Measurements from ENCODE around the gene EOGT.

EOGT gene

GRCh38 chr3:68996356-68996995 lies 17.0 kb downstream of the EOGT start:
- Histone ChIP-seq H3K27ac (ENCODE audit: low read depth, low read length) (no peak overlapping the region), H3K9me3 (ENCODE audit: control insufficient read depth in 5 of 5, low read length in 5 of 5) (no peaks in the 10 kb centered on the region), H3K9ac (ENCODE audit: low read length in 5 of 5) (no peak overlapping the region), H3K36me3 (ENCODE audit: control insufficient read depth in 5 of 5, insufficient read depth in 5 of 5, low read length in 5 of 5) (peaks cover 21 to 74% (median 51%) of the 10 kb centered on the region in 5 donors), H3K4me3 (ENCODE audit: low read depth in 1 of 5, low read length in 5 of 5) (no peak overlapping the region), H3K4me1 (ENCODE audit: control insufficient read depth in 5 of 5, insufficient read depth in 5 of 5, low read length in 5 of 5) (peaks cover 0 to 4% (median 0%) of the 10 kb centered on the region in 5 donors), H3K27me3 (ENCODE audit: control insufficient read depth in 5 of 5, insufficient read depth in 4 of 5, low read length in 5 of 5) (no peaks in the 10 kb centered on the region)

- Histone ChIP-seq H3K4me1 (ENCODE audit: control insufficient read depth in 5 of 5, insufficient read depth in 5 of 5, low read length in 5 of 5) (peaks cover 0 to 4% (median 0%) of the 10 kb centered on the region in 5 donors), H3K27ac (ENCODE audit: low read depth, low read length) (no peak overlapping the region), H3K9ac (ENCODE audit: low read length in 5 of 5) (no peak overlapping the region), H3K9me3 (ENCODE audit: control insufficient read depth in 5 of 5, low read length in 5 of 5) (no peaks in the 10 kb centered on the region), H3K27me3 (ENCODE audit: control insufficient read depth in 5 of 5, insufficient read depth in 4 of 5, low read length in 5 of 5) (no peaks in the 10 kb centered on the region), H3K36me3 (ENCODE audit: control insufficient read depth in 5 of 5, insufficient read depth in 5 of 5, low read length in 5 of 5) (peaks cover 34 to 65% (median 54%) of the 10 kb centered on the region in 5 donors), H3K4me3 (ENCODE audit: low read depth in 1 of 5, low read length in 5 of 5) (no peak overlapping the region)
Measured at GRCh38 chr3:68988740-68989139, 24.7 kb downstream of the EOGT start.

DNA sequence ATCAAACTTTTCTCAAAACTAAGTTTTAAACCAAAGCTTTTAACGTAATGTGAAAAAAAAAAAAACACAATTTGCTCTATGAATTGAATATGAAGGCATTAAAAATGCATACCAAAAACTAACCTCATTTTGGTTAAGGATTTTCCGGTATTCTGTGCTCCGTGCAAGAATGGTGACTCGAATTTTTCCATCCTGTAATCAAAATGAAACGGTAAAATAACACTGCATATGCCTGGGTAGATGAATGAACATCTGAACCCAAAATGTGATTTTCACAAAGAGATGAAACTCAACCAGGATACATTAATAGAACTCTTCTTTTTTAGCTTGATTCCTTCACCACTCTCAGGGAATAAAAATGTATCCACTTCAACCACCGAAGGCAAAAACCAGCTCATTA lies 26.2 kb downstream of the EOGT start:
- Histone ChIP-seq H3K4me3 (ENCODE audit: low read depth in 1 of 5, low read length in 5 of 5) (no peak overlapping the region), H3K27ac (ENCODE audit: low read depth, low read length) (no peak overlapping the region), H3K9ac (ENCODE audit: low read length in 5 of 5) (no peak overlapping the region), H3K36me3 (ENCODE audit: control insufficient read depth in 5 of 5, insufficient read depth in 5 of 5, low read length in 5 of 5) (peaks cover 42 to 72% (median 65%) of the 10 kb centered on the region in 5 donors), H3K27me3 (ENCODE audit: control insufficient read depth in 5 of 5, insufficient read depth in 4 of 5, low read length in 5 of 5) (no peaks in the 10 kb centered on the region), H3K4me1 (ENCODE audit: control insufficient read depth in 5 of 5, insufficient read depth in 5 of 5, low read length in 5 of 5) (no peaks in the 10 kb centered on the region), H3K9me3 (ENCODE audit: control insufficient read depth in 5 of 5, low read length in 5 of 5) (no peaks in the 10 kb centered on the region)

DNA sequence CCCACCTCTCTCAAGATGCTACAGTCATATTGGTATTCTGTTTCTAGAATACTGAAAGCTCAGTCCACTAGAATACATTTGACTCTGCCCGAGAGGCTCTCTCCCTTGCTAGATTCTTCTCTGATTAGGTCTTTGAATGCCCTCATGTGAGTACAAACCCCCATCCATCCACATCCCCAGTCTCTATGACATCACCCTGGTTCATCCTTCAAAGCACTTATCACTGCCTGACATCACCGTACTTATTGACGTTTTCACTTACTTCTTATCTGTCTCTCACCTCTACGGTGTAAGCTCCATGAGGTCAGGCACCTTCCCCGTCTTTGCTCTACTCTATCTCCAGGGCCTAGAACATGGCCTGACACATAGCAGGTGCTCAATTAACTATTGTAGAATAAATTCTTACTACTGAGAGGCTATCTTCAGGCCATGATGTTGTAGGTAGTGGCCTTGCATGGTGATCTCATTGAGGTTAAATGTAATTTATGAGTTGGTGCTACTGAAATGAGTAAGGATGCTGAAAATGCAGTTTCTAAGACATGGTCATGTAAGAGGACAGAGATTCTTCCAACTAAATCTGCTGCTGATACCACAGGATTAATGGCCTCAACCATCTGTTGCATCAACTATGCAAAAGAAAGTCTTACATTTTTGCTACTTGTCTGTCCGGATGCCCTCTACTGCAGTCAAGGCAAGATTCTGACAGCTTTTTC lies 26.8 kb downstream of the EOGT start:
- Histone ChIP-seq H3K4me3 (ENCODE audit: low read depth in 1 of 5, low read length in 5 of 5) (no peak overlapping the region), H3K36me3 (ENCODE audit: control insufficient read depth in 5 of 5, insufficient read depth in 5 of 5, low read length in 5 of 5) (peaks cover 42 to 76% (median 71%) of the 10 kb centered on the region in 5 donors), H3K9ac (ENCODE audit: low read length in 5 of 5) (no peak overlapping the region), H3K27ac (ENCODE audit: low read depth, low read length) (no peak overlapping the region), H3K4me1 (ENCODE audit: control insufficient read depth in 5 of 5, insufficient read depth in 5 of 5, low read length in 5 of 5) (no peaks in the 10 kb centered on the region), H3K9me3 (ENCODE audit: control insufficient read depth in 5 of 5, low read length in 5 of 5) (no peaks in the 10 kb centered on the region), H3K27me3 (ENCODE audit: control insufficient read depth in 5 of 5, insufficient read depth in 4 of 5, low read length in 5 of 5) (no peaks in the 10 kb centered on the region)

GRCh38 chr3:68985146-68985790 lies 28.2 kb downstream of the EOGT start:
- Histone ChIP-seq H3K27ac (ENCODE audit: low read depth, low read length) (no peak overlapping the region), H3K9ac (ENCODE audit: low read length in 5 of 5) (no peak overlapping the region), H3K4me1 (ENCODE audit: control insufficient read depth in 5 of 5, insufficient read depth in 5 of 5, low read length in 5 of 5) (no peaks in the 10 kb centered on the region), H3K27me3 (ENCODE audit: control insufficient read depth in 5 of 5, insufficient read depth in 4 of 5, low read length in 5 of 5) (no peaks in the 10 kb centered on the region), H3K36me3 (ENCODE audit: control insufficient read depth in 5 of 5, insufficient read depth in 5 of 5, low read length in 5 of 5) (peaks cover 47 to 84% (median 81%) of the 10 kb centered on the region in 5 donors), H3K9me3 (ENCODE audit: control insufficient read depth in 5 of 5, low read length in 5 of 5) (no peaks in the 10 kb centered on the region), H3K4me3 (ENCODE audit: low read depth in 1 of 5, low read length in 5 of 5) (no peak overlapping the region)

GRCh38 chr3:68984011-68984530 lies 29.4 kb downstream of the EOGT start:
- H3K9ac ChIP-seq (ENCODE audit: low read length in 5 of 5): no peak overlapping the region
- H3K36me3 ChIP-seq (ENCODE audit: control insufficient read depth in 5 of 5, insufficient read depth in 5 of 5, low read length in 5 of 5): peaks cover 59 to 95% (median 91%) of the 10 kb centered on the region in 5 donors
- H3K4me1 ChIP-seq (ENCODE audit: control insufficient read depth in 5 of 5, insufficient read depth in 5 of 5, low read length in 5 of 5): no peaks in the 10 kb centered on the region
- H3K27ac ChIP-seq (ENCODE audit: low read depth, low read length): no peak overlapping the region
- no peaks in the 10 kb centered on the region for H3K27me3 ChIP-seq (ENCODE audit: control insufficient read depth in 5 of 5, insufficient read depth in 4 of 5, low read length in 5 of 5)
- no peaks in the 10 kb centered on the region for H3K9me3 ChIP-seq (ENCODE audit: control insufficient read depth in 5 of 5, low read length in 5 of 5)
- no peak overlapping the region for H3K4me3 ChIP-seq (ENCODE audit: low read depth in 1 of 5, low read length in 5 of 5)

DNA sequence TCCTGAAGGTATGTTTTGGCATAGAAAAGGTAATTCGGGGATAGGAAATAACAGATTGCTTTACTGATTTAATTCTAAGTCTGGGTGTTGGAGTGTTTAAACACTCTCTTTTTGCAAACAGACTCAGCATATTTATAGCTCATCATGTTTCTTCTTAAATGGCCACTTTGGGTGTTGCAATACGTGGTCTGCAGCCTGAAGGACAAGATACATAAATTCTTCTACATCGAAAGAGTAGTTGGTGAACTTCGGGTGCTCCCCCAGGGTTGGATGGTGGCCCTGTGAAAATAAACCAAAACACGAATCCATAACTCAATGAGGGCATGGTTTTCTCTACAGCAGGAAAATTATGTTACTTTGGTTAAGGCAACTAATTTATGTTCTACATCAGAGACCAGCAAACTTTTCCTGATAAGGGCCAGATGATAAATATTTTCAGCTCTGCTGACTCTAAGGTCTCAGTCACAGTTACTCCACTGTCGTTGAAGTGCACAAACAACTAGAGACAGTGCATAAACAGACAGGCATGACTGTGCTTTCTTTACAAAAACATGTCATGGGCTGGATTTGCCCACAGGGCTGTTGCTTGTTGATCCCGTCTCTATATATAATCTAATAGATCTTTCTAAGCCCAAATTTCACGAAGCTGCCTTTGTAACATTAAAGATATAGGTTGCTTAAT lies 35.9 kb downstream of the EOGT start:
- no peaks in the 10 kb centered on the region for H3K9me3 ChIP-seq (ENCODE audit: control insufficient read depth in 5 of 5, low read length in 5 of 5)
- no peak overlapping the region for H3K4me3 ChIP-seq (ENCODE audit: low read depth in 1 of 5, low read length in 5 of 5)
- H3K36me3 ChIP-seq (ENCODE audit: control insufficient read depth in 5 of 5, insufficient read depth in 5 of 5, low read length in 5 of 5): peaks cover 58 to 72% (median 59%) of the 10 kb centered on the region in 5 donors
- H3K27ac ChIP-seq (ENCODE audit: low read depth, low read length): no peak overlapping the region
- H3K4me1 ChIP-seq (ENCODE audit: control insufficient read depth in 5 of 5, insufficient read depth in 5 of 5, low read length in 5 of 5): no peaks in the 10 kb centered on the region
- H3K9ac ChIP-seq (ENCODE audit: low read length in 5 of 5): no peak overlapping the region
- no peaks in the 10 kb centered on the region for H3K27me3 ChIP-seq (ENCODE audit: control insufficient read depth in 5 of 5, insufficient read depth in 4 of 5, low read length in 5 of 5)

GRCh38 chr3:68974711-68975110 lies 38.8 kb downstream of the EOGT start:
- Histone ChIP-seq H3K27ac (ENCODE audit: low read depth, low read length) (no peak overlapping the region), H3K9me3 (ENCODE audit: control insufficient read depth in 5 of 5, low read length in 5 of 5) (no peaks in the 10 kb centered on the region), H3K9ac (ENCODE audit: low read length in 5 of 5) (no peak overlapping the region), H3K36me3 (ENCODE audit: control insufficient read depth in 5 of 5, insufficient read depth in 5 of 5, low read length in 5 of 5) (peaks cover 32 to 45% (median 39%) of the 10 kb centered on the region in 5 donors), H3K4me3 (ENCODE audit: low read depth in 1 of 5, low read length in 5 of 5) (no peak overlapping the region), H3K4me1 (ENCODE audit: control insufficient read depth in 5 of 5, insufficient read depth in 5 of 5, low read length in 5 of 5) (peaks cover 0 to 2% (median 0%) of the 10 kb centered on the region in 5 donors), H3K27me3 (ENCODE audit: control insufficient read depth in 5 of 5, insufficient read depth in 4 of 5, low read length in 5 of 5) (no peaks in the 10 kb centered on the region)

DNA sequence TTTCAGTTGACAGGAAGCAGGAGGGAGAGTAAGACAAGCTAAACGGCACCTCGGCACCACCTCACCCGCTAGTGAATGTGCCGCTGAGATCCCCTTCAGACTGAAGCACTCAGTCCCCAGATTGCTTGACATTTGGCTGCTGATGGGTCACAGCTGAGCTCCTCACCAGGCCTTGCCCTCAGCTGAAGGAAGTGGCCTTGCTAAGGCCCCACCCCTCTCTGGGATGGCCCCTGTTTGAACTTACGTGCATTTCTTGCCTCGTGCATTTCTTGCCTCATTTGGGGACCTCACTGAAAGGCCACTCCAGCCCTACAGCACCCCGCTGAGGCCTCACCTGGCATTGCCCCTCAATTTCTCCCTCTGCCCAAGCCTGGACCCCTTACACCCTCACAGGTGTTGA lies 39.8 kb downstream of the EOGT start:
- Histone ChIP-seq H3K27ac (ENCODE audit: low read depth, low read length) (no peak overlapping the region), H3K4me1 (ENCODE audit: control insufficient read depth in 5 of 5, insufficient read depth in 5 of 5, low read length in 5 of 5) (peaks cover 0 to 2% (median 0%) of the 10 kb centered on the region in 5 donors), H3K9ac (ENCODE audit: low read length in 5 of 5) (no peak overlapping the region), H3K27me3 (ENCODE audit: control insufficient read depth in 5 of 5, insufficient read depth in 4 of 5, low read length in 5 of 5) (peaks cover 0 to 4% (median 0%) of the 10 kb centered on the region in 5 donors), H3K9me3 (ENCODE audit: control insufficient read depth in 5 of 5, low read length in 5 of 5) (no peaks in the 10 kb centered on the region), H3K4me3 (ENCODE audit: low read depth in 1 of 5, low read length in 5 of 5) (no peak overlapping the region), H3K36me3 (ENCODE audit: control insufficient read depth in 5 of 5, insufficient read depth in 5 of 5, low read length in 5 of 5) (peaks cover 23 to 34% (median 29%) of the 10 kb centered on the region in 5 donors)
